Fibroblast of lung (primary cell): ENCODE results near the gene WDTC1.

Source experiments
- CTCF ChIP-seq, 2 donors: IDR thresholded peaks in 1 of 2; conservative IDR thresholded peaks in 1 of 2; 1 replicate in 1 of 2; 2 replicates in 1 of 2; pipeline ENCODE4 v1.5.1; 2011 to 2012; ENCODE audit warnings: low read length in 2 of 2, control low read depth in 1 of 2, inconsistent platforms in 1 of 2, low read depth in 1 of 2, mild to moderate bottlenecking in 1 of 2
- EZH2 ChIP-seq: IDR thresholded peaks from 2 replicates; pipeline ENCODE4 v1.5.1; 2012; ENCODE audit warnings: low read length, control low read depth, mild to moderate bottlenecking; ENCODE audit errors: missing control alignments

- no peak for TF ChIP-seq CTCF (conservative IDR thresholded peaks at IDR 0.05 in 1 of 2, IDR thresholded peaks at IDR 0.05 in 1 of 2; ENCODE audit: low read depth in 1 of 2, low read length in 2 of 2)
- no peak for TF ChIP-seq EZH2
Measured at GRCh38 chr1:27342778-27343638, 108.6 kb downstream of the WDTC1 start.
